Neural progenitor cell (in vitro differentiated cells): ENCODE measurements around the gene LRRC63. TPM values are rescaled to one million over a fixed set of nuclear protein-coding genes. Genes with fewer than 3 reads are reported as not detected.

ENCODE experiments used
- DNase-seq: peaks from one replicate; pipeline ENCODE4 v3.0.0-alpha.2; 2016; ENCODE audit warnings: low spot score
- H2AFZ ChIP-seq: fragments of 200-600 bp; sonication (generic); replicated peaks from 2 replicates; pipeline ENCODE4 v1.6.1; 2016; ENCODE audit warnings: antibody characterized with exemption
- H3F3A ChIP-seq: fragments of 200-600 bp; sonication (generic); 2 replicates; pipeline ENCODE4 v1.6.1; 2016; ENCODE audit warnings: antibody characterized with exemption, low read depth
- H3K27ac ChIP-seq: fragments of 200-600 bp; sonication (generic); 2 replicates; pipeline ENCODE4 v1.5.1; 2016; ENCODE audit warnings: mild to moderate bottlenecking
- H3K27me3 ChIP-seq: fragments of 200-600 bp; sonication (generic); 2 replicates; pipeline ENCODE4 v1.6.1; 2016; ENCODE audit warnings: mild to moderate bottlenecking, moderate library complexity
- H3K36me3 ChIP-seq: fragments of 200-600 bp; sonication (generic); 2 replicates; pipeline ENCODE4 v1.5.1; 2016
- H3K4me1 ChIP-seq: fragments of 200-600 bp; sonication (generic); 2 replicates; pipeline ENCODE4 v1.6.1; 2016; ENCODE audit warnings: mixed run types
- H3K4me2 ChIP-seq: fragments of 200-600 bp; sonication (generic); 2 replicates; pipeline ENCODE4 v1.6.1; 2016
- H3K4me3 ChIP-seq: fragments of 200-600 bp; sonication (generic); 2 replicates; pipeline ENCODE4 v1.5.1; 2016
- H3K79me2 ChIP-seq: fragments of 200-600 bp; sonication (generic); 2 replicates; pipeline ENCODE4 v1.6.1; 2016; ENCODE audit warnings: low read depth
- H3K9ac ChIP-seq: fragments of 200-600 bp; sonication (generic); 2 replicates; pipeline ENCODE4 v1.6.1; 2016
- H3K9me3 ChIP-seq: fragments of 200-600 bp; sonication (generic); 2 replicates; pipeline ENCODE4 v1.5.1; 2016; ENCODE audit warnings: low read depth
- H4K20me1 ChIP-seq: fragments of 200-600 bp; sonication (generic); 2 replicates; pipeline ENCODE4 v1.6.1; 2016; ENCODE audit warnings: low read depth
- H3K27ac Mint-ChIP-seq: 3 replicates; pipeline ENCODE4 v1.8.0; 2021; ENCODE audit warnings: mixed read lengths
- H3K27me3 Mint-ChIP-seq: 2 replicates; pipeline ENCODE4 v1.8.0; 2022; ENCODE audit warnings: low read depth, mild to moderate bottlenecking, inconsistent platforms, moderate library complexity, mixed read lengths; ENCODE audit not compliant: insufficient read depth
- H3K36me3 Mint-ChIP-seq: 3 replicates; pipeline ENCODE4 v1.8.0; 2021; ENCODE audit warnings: mixed read lengths
- H3K4me1 Mint-ChIP-seq: 3 replicates; pipeline ENCODE4 v1.8.0; 2021; ENCODE audit warnings: mixed read lengths
- H3K4me3 Mint-ChIP-seq: 3 replicates; pipeline ENCODE4 v1.8.0; 2021; ENCODE audit warnings: mild to moderate bottlenecking, moderate library complexity, mixed read lengths
- H3K9me3 Mint-ChIP-seq: 3 replicates; pipeline ENCODE4 v1.8.0; 2020; ENCODE audit warnings: mixed read lengths
- CTCF ChIP-seq: fragments of 200-600 bp; sonication (generic); IDR thresholded peaks from 2 replicates; pipeline ENCODE4 v1.5.1; 2017; ENCODE audit warnings: antibody characterized with exemption, mild to moderate bottlenecking
- EZH2 ChIP-seq: fragments of 200-600 bp; sonication (generic); IDR thresholded peaks from 2 replicates; pipeline ENCODE4 v1.6.1; 2017; ENCODE audit warnings: antibody characterized with exemption, mild to moderate bottlenecking, moderate library complexity
- EZH2phosphoT487 ChIP-seq: fragments of 200-600 bp; sonication (generic); IDR thresholded peaks from 2 replicates; pipeline ENCODE4 v1.6.1; 2017; ENCODE audit warnings: antibody characterized with exemption
- total RNA-seq: library from RNA; depleted of rRNA; stranded (reverse); fragments of >200 nt; gene quantifications from 2 replicates; pipeline ENCODE4 v1.2.3, GENCODE V29; 2015; ENCODE audit warnings: low replicate concordance

LRRC63 gene
- total RNA-seq, 1 donor from 2014 or later, result not detected

DNA sequence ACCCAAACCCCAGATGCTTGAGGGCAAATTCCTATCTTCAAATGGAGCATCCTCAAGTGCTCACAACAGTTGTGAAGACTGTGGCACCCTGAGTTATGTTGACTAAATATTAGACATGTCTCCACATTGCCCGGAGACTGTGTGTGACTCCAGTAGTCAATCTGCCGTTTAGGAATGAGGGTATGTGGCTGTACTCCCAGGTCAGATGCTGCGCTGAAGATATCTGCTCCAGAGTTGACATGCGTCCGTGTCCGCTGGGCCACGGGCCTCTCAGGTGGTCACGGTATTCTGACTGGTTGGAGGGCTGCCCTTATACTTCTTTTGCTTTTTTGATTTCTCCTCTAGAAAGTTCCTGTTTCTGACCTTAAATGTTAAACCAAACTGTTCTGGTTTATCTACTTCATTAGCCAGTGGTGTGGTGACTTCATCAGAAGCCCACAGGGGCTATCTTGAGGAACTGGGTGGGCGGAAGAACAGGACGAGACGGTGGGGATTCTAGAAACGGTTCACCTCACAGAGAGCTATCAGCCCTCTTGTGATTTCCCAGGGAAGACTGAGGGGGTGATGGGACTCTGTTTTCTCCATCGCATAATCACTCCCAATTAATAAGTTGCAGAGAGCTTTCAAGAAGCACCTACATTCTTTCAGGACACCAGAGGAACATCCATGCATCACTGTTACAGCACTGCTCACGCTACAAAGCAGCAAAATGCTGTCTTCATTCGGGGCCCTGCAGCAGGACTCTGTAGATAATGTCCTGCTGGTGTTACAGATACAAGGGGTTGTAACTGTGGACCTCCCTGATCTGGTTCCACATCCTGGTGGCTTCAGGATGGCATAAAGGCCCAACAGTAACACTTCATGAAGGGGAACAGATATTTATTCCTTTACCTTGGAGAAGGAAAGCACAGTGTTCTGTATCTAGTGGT lies 28.4 kb upstream of the LRRC63 start:
- Histone ChIP-seq H3K79me2 (no peaks in the 10 kb centered on the region), H3K9ac (no peak overlapping the region), H3K27me3 (no peaks in the 10 kb centered on the region), H3K27ac (no peak overlapping the region), H4K20me1 (no peaks in the 10 kb centered on the region), H3K9me3 (no peaks in the 10 kb centered on the region), H3K4me2 (no peak overlapping the region), H3K4me3 (no peak overlapping the region), H2AFZ (no peak overlapping the region), H3K4me1 (no peaks in the 10 kb centered on the region), H3K36me3 (no peaks in the 10 kb centered on the region), H3F3A (no peaks in the 10 kb centered on the region)
- no peak overlapping the region for H3K27ac Mint-ChIP-seq
- H3K9me3 Mint-ChIP-seq, result no peaks in the 10 kb centered on the region
- no peak overlapping the region for H3K4me3 Mint-ChIP-seq
- H3K27me3 Mint-ChIP-seq, result peaks cover 6% of the 10 kb centered on the region
- H3K4me1 Mint-ChIP-seq, result no peaks in the 10 kb centered on the region
- TF ChIP-seq EZH2 (no peak), EZH2phosphoT487 (no peak), CTCF (no peak)
- no peaks in the 10 kb centered on the region for H3K36me3 Mint-ChIP-seq
- DNase-seq, result no peak

GRCh38 chr13:46184277-46184699 lies 27.4 kb upstream of the LRRC63 start:
- Histone ChIP-seq H3K9ac (no peak overlapping the region), H3K79me2 (no peaks in the 10 kb centered on the region), H3K4me1 (no peaks in the 10 kb centered on the region), H3F3A (no peaks in the 10 kb centered on the region), H3K36me3 (no peaks in the 10 kb centered on the region), H3K27me3 (no peaks in the 10 kb centered on the region), H3K27ac (no peak overlapping the region), H4K20me1 (no peaks in the 10 kb centered on the region), H3K4me3 (no peak overlapping the region), H3K4me2 (no peak overlapping the region), H3K9me3 (no peaks in the 10 kb centered on the region), H2AFZ (no peak overlapping the region)
- peak; percentile 83 for TF ChIP-seq CTCF
- no peak for TF ChIP-seq EZH2
- H3K27me3 Mint-ChIP-seq, result peaks cover 6% of the 10 kb centered on the region
- H3K4me3 Mint-ChIP-seq, result no peak overlapping the region
- H3K9me3 Mint-ChIP-seq, result no peaks in the 10 kb centered on the region
- no peaks in the 10 kb centered on the region for H3K4me1 Mint-ChIP-seq
- peak; percentile 66 for DNase-seq
- no peak overlapping the region for H3K27ac Mint-ChIP-seq
- no peaks in the 10 kb centered on the region for H3K36me3 Mint-ChIP-seq

GRCh38 chr13:46185634-46186033 lies 26.1 kb upstream of the LRRC63 start:
- Histone ChIP-seq H3K27me3 (no peaks in the 10 kb centered on the region), H3F3A (no peaks in the 10 kb centered on the region), H3K79me2 (no peaks in the 10 kb centered on the region), H3K27ac (no peak overlapping the region), H3K4me2 (no peak overlapping the region), H2AFZ (no peak overlapping the region), H3K4me1 (no peaks in the 10 kb centered on the region), H4K20me1 (no peaks in the 10 kb centered on the region), H3K9ac (no peak overlapping the region), H3K9me3 (no peaks in the 10 kb centered on the region), H3K4me3 (no peak overlapping the region), H3K36me3 (no peaks in the 10 kb centered on the region)
- Mint-ChIP-seq H3K27ac (no peak overlapping the region), H3K4me1 (no peaks in the 10 kb centered on the region), H3K36me3 (no peaks in the 10 kb centered on the region), H3K27me3 (peaks cover 6% of the 10 kb centered on the region), H3K4me3 (no peak overlapping the region), H3K9me3 (no peaks in the 10 kb centered on the region)
- TF ChIP-seq EZH2 (no peak), CTCF (no peak), EZH2phosphoT487 (no peak)
- no peak for DNase-seq
